ENCODE data around the gene WBP2. TPM values are rescaled to one million over a fixed set of nuclear protein-coding genes. Genes with fewer than 3 reads are reported as not detected.

Gene WBP2
- polyA plus RNA-seq (2012; ENCODE audit: missing spikeins): 51.0 TPM

GRCh38 chr17:75855310-75856061 is at the start of gene WBP2:
WBP2 (minus strand) TSS chr17:75855335; CDS start chr17:75855297, 38 bp downstream.
- no peak for TF ChIP-seq TAF1 (IDR thresholded peaks at IDR 0.05; ENCODE audit: borderline replicate concordance, low read depth, low read length)
- TF ChIP-seq POLR2A (IDR thresholded peaks at IDR 0.05; ENCODE audit: low read depth, low read length): peak; percentile 94
- peak; percentile 92 for TF ChIP-seq POLR2AphosphoS5 (IDR thresholded peaks at IDR 0.05; ENCODE audit: low read depth, low read length)
- FAIRE-seq (peak; percentile 98), DNase-seq (ENCODE audit: insufficient read length) (peak; percentile 96)

GRCh38 chr17:75902406-75902805 is 47.3 kb upstream of the WBP2 start:
- DNase-seq (ENCODE audit: insufficient read length): no peak
- no peak for FAIRE-seq
- TF ChIP-seq POLR2A (IDR thresholded peaks at IDR 0.05; ENCODE audit: low read depth, low read length): no peak
- no peak for TF ChIP-seq POLR2AphosphoS5 (IDR thresholded peaks at IDR 0.05; ENCODE audit: low read depth, low read length)
- TF ChIP-seq TAF1 (IDR thresholded peaks at IDR 0.05; ENCODE audit: borderline replicate concordance, low read depth, low read length): no peak

- DNase-seq (ENCODE audit: insufficient read length) (no peak), FAIRE-seq (no peak)
- TF ChIP-seq POLR2AphosphoS5 (IDR thresholded peaks at IDR 0.05; ENCODE audit: low read depth, low read length): no peak
- no peak for TF ChIP-seq POLR2A (IDR thresholded peaks at IDR 0.05; ENCODE audit: low read depth, low read length)
- TF ChIP-seq TAF1 (IDR thresholded peaks at IDR 0.05; ENCODE audit: borderline replicate concordance, low read depth, low read length): no peak
Measured at GRCh38 chr17:75901727-75902126, 46.6 kb upstream of the WBP2 start.

GRCh38 chr17:75900691-75901533 is 45.8 kb upstream of the WBP2 start:
- TF ChIP-seq TAF1 (IDR thresholded peaks at IDR 0.05; ENCODE audit: borderline replicate concordance, low read depth, low read length) (no peak), POLR2A (IDR thresholded peaks at IDR 0.05; ENCODE audit: low read depth, low read length) (no peak), POLR2AphosphoS5 (IDR thresholded peaks at IDR 0.05; ENCODE audit: low read depth, low read length) (no peak)
- no peak for DNase-seq (ENCODE audit: insufficient read length)
- no peak for FAIRE-seq

GRCh38 chr17:75899767-75900468 is 44.8 kb upstream of the WBP2 start:
- DNase-seq (ENCODE audit: insufficient read length) (no peak), FAIRE-seq (no peak)
- no peak for TF ChIP-seq POLR2A (IDR thresholded peaks at IDR 0.05; ENCODE audit: low read depth, low read length)
- TF ChIP-seq POLR2AphosphoS5 (IDR thresholded peaks at IDR 0.05; ENCODE audit: low read depth, low read length): no peak
- TF ChIP-seq TAF1 (IDR thresholded peaks at IDR 0.05; ENCODE audit: borderline replicate concordance, low read depth, low read length): no peak

DNA sequence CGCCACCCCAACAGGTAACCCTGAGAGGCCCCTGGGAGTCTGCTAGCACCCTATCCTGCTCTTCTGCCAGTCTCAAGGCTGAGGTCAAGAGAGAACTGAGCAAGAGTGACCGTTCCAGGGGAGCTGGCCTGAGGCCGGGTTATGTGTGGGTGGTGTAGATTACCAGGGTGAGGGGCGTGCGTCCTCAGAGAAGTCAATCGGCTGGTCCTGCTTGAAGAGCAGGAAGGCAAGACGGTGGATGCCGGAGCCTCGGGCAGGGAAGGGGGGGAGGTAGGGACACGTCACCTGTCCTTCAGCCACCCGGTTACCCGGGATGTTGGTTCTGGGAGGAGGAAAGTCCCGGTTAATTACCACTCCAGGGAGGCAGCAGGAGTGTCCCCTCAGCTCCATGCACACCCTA is 44.2 kb upstream of the WBP2 start:
- no peak for TF ChIP-seq TAF1 (IDR thresholded peaks at IDR 0.05; ENCODE audit: borderline replicate concordance, low read depth, low read length)
- DNase-seq (ENCODE audit: insufficient read length) (no peak), FAIRE-seq (no peak)

GRCh38 chr17:75898791-75899190 is 43.7 kb upstream of the WBP2 start:
- no peak for FAIRE-seq

GRCh38 chr17:75898065-75898464 is 42.9 kb upstream of the WBP2 start:
- FAIRE-seq (no peak), DNase-seq (ENCODE audit: insufficient read length) (no peak)
- TF ChIP-seq TAF1 (IDR thresholded peaks at IDR 0.05; ENCODE audit: borderline replicate concordance, low read depth, low read length) (no peak), POLR2A (IDR thresholded peaks at IDR 0.05; ENCODE audit: low read depth, low read length) (no peak)

More at GRCh38 chr17:75898791-75899190, 43.7 kb upstream of the WBP2 start:
- no peak for DNase-seq (ENCODE audit: insufficient read length)
- TF ChIP-seq POLR2AphosphoS5 (IDR thresholded peaks at IDR 0.05; ENCODE audit: low read depth, low read length) (no peak), POLR2A (IDR thresholded peaks at IDR 0.05; ENCODE audit: low read depth, low read length) (no peak), TAF1 (IDR thresholded peaks at IDR 0.05; ENCODE audit: borderline replicate concordance, low read depth, low read length) (no peak)

DNA sequence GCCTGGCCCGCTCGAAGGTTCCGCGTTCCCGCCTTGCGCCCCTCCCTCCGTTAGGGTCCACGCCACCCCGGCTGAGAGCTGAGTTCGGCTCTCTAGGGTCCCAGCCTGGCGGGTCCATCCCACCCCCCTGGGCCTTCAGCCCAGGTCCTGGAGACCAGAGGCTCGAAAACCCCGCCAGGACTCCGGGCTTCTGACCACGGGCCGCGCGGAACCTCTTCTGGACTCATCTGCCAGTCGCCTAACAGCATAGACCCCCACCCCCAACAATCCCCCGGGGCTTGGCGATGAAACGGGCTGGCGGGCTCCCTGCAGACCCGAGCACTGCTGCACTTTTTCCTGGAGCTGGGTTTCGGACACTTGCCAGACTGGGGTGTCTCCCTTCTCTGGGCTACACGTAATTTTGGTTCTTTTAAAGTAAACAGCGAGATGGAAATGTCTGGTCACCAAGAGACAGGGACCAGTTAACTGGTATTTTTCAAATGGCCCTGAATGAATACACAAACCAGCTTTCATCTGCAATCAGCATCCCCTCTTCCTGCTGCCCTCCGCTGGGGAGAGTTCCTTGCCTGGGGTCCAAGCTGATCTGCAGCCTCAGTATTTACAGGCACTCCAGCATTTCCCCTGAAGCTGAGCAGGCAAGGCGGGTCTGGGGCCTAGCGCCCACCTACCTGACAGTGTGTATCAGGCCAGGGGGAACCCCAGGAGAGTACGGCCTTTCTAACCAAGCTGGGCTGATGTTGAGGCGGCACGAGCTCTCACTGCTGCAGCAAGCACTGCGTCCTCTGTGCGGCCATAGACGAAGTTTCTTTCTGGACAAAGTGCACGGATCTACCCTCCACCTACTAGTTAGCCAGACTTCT is 42.3 kb upstream of the WBP2 start:
- FAIRE-seq: no peak
- no peak for DNase-seq (ENCODE audit: insufficient read length)
- no peak for TF ChIP-seq POLR2AphosphoS5 (IDR thresholded peaks at IDR 0.05; ENCODE audit: low read depth, low read length)

DNA sequence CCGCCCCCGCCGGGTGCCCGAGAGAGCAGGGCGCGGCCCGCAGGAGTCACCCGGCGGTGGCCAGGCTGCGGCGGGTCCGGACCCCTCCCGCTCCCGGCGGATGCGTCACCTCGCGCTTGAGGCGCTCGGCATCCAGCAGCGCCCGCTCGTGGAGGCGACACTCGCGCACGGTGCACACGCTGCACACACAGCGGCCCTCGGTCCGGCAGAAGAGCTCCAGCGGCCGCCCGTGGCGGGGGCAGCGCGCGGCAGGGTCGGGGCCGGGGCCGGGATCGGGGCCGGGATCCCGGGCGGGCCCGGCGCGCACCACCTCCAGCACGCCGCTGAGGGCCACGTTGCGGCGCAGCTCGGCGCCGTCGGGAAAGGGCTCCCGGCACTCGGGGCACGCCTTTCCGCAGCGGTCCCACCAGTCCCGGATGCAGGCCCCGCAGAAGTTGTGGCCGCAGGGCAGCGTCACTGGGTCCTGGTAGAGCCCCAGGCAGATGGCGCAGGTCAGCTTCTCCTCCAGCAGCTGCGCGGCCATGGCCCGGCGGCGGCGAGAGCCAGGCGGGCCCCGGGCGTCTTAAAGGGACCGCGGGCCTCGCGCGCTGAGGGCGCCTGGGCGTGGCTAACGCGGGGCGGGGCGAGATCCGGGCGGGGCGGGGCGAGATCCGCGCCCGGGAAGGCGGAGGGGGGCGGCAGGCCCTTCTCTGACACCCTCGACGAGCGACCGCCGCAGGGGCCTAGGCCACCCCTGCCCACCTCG is 41.5 kb upstream of the WBP2 start, which contains the start of gene TRIM65:
TRIM65 (minus strand) TSS at position 537 of the 745 bp plus-strand sequence; CDS start at position 523, 14 bp downstream.
- FAIRE-seq: peak; percentile 93
- TF ChIP-seq TAF1 (IDR thresholded peaks at IDR 0.05; ENCODE audit: borderline replicate concordance, low read depth, low read length) (peak; percentile 33; the same call in 1 of the 2 replicates), POLR2AphosphoS5 (IDR thresholded peaks at IDR 0.05; ENCODE audit: low read depth, low read length) (peak; percentile 70), POLR2A (IDR thresholded peaks at IDR 0.05; ENCODE audit: low read depth, low read length) (peak; percentile 84)
- peak; percentile 92 for DNase-seq (ENCODE audit: insufficient read length)

All from GM12892 (cell line).